ENCODE results near the gene NCAM2.

The NCAM2 gene

DNA sequence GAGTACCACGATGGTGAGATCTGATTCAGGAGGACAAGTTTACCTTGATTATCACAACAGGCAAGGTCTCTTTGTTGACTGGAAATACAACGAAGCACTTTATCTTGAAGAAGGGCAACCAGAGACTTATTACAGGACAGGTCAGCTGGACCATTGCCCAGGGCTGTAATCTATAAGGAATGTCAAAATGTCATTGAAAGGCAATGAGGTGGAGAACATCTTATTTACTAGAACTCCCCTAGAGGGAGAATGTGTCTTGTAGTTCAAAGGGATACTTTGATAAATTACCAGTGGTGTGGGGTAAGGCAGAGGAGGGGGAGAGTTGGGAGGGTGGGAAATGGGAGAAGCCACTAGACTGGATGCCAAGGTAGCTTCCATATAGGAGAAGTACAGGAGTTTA lies 212.3 kb downstream of the NCAM2 start:
- no peak for DNase-seq (ENCODE audit: low read depth in 2 of 3, low spot score in 2 of 3)

DNA sequence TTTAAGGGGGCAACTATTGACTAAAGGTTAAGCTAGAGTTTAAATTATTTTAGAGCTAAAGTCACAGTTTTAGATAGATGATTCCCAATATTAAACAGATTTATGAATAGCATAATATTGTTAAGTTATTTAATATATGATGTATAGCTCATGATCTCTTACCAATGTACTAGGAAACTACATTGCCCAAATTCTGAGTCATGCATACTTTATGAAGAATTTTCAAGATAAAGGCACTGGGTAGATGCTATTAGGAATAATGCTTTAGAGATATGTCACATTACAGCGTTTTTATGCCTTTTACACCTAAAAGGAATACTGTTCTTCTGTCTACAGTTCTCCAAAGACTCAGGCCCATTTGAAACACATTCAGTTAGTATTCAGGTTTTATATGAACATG lies 215.1 kb downstream of the NCAM2 start:
- DNase-seq (ENCODE audit: low read depth in 2 of 3, low spot score in 2 of 3), result no peak

DNA sequence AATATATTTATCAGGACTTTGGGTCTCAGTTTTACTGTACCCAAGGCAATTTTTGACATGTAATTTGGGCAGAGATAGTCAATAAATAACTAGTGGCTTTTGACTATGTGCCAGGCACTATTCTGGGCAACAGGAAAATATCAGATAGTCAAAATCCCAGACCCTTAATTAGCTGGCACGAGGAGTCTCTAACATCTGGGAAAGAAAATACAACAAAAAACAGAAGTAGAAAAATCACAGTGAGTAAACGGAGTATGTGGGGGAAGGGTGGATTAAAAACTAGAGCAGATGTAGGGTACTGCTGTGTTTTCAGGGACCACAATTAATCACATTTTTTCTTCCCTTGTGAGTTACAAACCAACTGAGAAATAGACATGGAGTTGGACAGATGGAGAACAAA lies 217.8 kb downstream of the NCAM2 start:
- DNase-seq (ENCODE audit: low read depth in 2 of 3, low spot score in 2 of 3), result no peak

DNA sequence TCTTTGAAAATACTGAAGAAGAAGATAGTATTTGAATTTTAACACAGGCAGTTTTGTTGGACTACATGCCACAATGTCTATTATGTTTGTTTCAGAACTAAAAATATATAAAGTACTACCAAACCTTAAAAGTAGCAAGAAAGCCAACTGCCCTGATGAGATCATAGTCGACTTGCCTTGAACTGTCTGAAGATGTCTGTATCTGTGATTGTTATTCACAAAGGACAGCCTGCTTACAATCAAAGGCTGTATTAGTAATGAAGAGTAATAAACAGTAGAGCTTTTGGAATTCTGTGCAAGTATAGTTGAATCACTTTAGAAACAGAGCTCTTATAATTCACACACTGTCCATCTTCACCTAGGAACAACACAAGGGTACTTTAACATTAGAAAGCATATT lies 228.3 kb downstream of the NCAM2 start:
- no peak for DNase-seq (ENCODE audit: low read depth in 2 of 3, low spot score in 2 of 3)

DNA sequence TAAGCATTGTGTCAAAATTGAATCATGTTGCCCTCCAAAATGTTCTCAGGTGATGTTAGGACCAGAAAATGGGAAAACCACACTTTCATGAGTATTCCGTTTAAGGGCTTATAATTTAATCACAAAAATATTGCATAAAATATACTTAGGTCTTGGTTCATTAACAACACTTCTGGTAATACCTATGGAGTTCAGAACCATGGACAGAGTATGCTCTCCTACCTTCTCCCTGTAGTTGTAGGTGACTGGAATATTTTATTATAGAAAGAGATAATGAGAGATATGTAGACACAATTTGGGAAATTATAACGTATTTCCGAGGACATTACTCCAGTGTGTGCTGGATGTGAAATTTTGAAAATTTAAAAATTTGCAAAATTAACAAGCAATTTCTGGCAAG lies 232.5 kb downstream of the NCAM2 start:
- no peak for DNase-seq (ENCODE audit: low read depth in 2 of 3, low spot score in 2 of 3)

DNA sequence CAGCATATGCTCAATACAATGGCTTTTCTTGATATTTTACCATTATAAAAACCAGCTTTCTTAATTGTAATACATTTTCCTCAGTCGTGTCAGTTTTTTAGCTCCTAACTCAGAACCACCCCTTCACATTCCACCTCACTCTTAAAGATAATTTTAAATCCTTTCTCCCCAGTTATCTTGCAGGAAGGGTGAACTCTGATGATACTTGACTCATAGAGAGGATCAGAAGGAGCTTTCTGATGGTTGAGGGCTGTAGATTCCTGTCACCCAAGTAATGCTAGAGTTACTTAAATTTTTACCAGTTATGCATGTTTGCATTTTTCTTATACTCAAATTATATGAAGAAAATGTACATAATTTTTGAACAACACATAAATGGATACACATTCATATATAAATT lies 233.7 kb downstream of the NCAM2 start:
- no peak for DNase-seq (ENCODE audit: low read depth in 2 of 3, low spot score in 2 of 3)

DNA sequence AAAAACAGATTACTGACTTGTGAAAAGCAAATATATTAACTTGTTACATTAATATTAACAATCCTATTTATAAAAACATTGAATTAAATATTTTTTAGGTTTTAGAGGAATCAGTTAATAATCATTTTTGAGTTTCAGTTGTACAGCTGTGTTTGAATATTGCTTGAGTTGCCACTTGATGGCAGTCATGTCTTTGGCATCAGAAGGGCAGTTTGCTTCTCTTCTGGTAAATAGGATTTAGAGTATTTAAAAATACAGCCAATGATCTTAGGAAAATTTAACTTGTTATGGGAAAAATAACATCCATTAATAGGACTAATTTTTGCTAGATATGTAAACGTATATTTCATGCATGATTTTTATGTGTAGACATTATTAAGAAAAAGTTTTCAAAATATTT lies 234.1 kb downstream of the NCAM2 start:
- DNase-seq (ENCODE audit: low read depth in 2 of 3, low spot score in 2 of 3), result no peak

DNA sequence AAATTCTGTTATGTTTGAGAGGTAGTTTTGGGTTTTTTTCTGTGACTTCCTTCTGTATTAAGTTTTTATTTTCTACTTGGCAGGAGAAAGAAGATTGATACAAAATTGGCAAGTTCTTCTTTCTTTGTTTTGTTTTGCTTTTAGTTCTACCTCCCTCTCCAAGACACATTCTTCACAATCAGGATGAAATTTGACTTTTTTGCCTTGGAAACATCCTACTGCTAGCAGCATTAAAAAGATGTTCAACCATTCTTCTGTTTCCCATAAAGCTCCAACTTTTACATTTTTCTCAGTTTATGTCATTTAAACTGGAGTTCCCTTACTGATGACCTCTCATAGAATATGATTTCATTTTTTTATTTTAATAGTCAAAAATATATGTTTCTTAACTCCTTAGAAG lies 234.8 kb downstream of the NCAM2 start:
- no peak for DNase-seq (ENCODE audit: low read depth in 2 of 3, low spot score in 2 of 3)

DNA sequence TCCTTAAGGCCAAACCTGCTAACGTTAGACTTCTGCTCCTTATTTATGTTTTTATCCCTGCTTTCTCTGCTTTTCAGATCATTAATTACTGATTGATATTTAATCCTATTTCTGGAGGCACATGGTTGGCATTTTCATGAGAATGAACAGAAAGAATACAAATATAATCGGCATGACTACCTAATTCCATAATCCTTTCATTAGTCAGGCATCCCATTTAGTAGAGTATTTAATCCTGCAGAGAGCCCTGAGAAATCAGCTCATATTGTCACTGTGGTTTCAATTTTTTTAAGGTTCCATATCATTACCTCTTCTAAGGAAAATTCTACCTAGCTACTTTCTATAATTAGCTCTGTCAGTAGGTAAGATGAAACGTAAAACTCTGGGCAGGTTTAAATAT lies 238.8 kb downstream of the NCAM2 start:
- no peak for DNase-seq (ENCODE audit: low read depth in 2 of 3, low spot score in 2 of 3)

DNA sequence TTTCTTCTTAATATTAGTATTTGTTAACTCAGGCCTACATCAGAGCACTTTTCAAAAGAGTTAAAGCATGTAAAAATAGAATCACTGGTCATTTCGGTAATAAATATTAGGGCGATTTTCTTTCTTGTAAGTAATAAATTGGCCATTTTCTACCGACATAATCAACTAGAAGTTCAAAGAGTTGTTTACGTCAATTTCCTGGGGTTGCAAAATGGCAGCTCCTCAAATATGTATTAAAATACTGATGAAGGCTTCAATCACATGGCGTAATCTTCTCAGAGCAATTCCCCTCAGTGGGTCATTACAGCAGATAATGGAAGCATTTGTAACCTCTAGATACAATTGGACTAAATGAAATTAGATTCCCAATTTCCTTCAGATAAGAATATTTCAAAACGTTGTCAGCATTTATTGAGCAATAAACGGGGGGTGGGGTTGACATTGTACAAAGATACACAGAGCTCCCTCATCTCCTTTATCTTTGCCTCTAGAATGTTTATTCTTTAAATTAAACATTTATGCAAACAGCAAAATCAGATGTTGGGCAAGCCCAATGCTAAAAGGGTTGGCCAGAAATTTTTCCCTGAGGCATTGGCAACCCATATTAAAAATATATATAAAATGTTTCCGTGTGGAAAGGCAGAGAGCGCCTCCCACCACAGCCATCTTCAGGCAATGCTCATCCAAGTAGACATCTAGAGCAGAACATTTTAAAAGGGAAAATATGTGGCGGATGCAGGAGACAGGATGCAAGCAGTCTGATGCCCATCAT lies 240.6 kb downstream of the NCAM2 start:
- DNase-seq (ENCODE audit: low read depth in 2 of 3, low spot score in 2 of 3), result no peak

DNA sequence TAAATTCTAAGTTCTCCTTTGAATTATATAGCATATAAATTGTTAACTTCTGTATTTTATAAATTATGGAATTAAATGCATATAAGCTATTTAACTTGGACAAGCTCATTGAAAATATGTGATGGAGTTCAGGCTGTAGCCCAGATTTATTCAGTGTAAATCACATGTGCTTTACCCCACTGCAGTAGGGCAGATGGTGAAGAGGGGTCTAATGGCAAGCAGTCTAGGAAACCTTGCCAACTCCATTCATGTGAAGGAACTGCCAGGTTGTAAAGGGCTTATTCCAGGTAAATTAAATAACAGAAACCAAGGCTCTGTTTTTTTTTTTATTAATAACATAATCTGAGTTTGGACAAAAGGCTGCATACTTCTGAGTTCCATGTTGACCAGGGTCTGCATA lies 243.2 kb downstream of the NCAM2 start:
- no peak for DNase-seq (ENCODE audit: low read depth in 2 of 3, low spot score in 2 of 3)

DNA sequence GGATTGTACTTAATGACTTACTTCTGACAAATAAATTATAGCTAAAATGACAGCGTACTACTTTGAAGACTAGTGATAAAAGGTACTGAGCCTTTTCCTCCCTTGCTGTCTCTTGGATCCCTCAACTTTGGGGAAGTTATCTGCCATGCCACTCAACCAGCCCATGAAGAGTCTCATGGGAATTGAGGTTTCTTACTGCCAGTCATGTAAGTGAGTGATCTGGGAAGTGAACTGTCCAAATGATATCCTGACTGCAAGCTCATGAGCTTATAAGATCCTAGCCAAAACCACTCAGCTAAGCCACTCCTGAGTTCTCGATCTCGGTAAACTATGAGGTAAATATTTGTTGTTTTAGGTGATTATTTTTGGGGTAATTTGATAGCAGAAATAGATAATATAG lies 247.8 kb downstream of the NCAM2 start:
- DNase-seq (ENCODE audit: low read depth in 2 of 3, low spot score in 2 of 3), result no peak

DNA sequence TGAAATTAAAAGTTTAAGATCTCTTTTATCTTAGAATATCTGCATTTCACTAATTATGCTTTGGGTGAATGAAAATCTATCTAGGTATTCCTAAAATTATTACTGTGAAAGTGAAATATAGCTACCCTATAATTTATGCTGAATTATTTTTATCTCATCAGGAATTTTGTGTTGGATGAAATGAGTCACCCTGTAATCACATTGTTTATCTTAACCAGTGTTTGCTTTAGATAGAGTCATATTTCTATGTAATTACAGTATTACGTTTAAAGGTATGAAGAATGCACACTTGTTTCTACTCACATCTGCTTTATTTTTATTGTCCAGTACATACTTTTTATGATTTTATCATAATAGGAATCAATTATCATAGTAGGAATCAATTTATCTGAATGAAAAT lies 249.2 kb downstream of the NCAM2 start:
- DNase-seq (ENCODE audit: low read depth in 2 of 3, low spot score in 2 of 3), result no peak

DNA sequence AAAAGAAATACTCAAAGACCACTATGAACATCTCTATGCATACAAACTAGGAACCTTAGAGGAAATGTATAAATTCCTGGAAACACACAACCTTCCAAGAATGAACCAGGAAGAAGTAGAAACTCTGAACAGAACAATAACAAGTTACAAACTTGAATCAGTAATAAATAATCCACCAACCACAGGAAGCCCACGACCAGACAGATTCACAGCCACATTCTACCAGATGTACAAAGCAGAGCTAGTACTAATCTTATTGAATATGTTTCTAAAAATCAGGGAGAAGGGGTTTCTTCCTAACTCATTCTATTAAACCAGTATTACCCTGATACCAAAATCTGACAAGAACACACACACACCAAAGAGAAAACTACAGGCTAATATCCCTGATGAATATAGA lies 263.8 kb downstream of the NCAM2 start:
- no peak for DNase-seq (ENCODE audit: low read depth in 2 of 3, low spot score in 2 of 3)

DNA sequence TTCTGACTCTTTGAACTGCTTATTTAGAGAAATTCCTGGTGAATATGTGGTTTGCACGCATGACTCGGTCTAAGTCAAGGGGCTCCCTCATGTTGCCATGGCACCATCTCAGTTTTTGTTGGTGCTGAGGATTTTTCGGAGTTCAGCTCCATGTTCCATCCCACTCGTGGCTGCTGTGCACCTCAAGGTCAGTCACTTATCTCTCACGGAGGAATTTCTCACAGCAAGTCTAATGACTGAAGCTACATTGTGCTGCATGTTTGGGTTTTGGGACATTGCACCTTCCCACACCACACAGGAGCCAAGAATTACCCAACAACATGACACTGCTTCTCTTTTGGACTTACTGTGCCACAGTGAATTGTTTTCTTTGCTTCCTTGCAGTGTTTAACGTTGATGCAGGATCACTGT lies 269.9 kb downstream of the NCAM2 start:
- DNase-seq (ENCODE audit: low read depth in 2 of 3, low spot score in 2 of 3), result no peak

DNA sequence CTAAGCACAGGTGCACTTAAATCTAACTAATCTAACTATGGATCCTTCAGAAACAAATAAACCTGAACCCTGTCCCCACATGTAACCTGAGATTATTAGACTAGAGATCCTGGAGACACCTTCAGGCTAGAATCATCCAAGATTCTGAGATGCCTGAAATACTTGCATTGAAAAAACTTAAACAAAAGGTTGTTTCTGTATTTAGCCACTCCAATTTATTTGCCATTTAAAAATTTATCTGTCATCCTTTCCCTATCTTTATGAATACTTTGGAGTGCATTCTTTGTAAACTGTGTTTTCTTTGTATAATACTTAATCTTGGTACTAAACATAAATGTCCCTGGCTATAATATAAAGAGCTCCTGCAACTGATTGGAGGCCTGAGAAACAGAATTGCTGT lies 270.7 kb downstream of the NCAM2 start:
- no peak for DNase-seq (ENCODE audit: low read depth in 2 of 3, low spot score in 2 of 3)

DNA sequence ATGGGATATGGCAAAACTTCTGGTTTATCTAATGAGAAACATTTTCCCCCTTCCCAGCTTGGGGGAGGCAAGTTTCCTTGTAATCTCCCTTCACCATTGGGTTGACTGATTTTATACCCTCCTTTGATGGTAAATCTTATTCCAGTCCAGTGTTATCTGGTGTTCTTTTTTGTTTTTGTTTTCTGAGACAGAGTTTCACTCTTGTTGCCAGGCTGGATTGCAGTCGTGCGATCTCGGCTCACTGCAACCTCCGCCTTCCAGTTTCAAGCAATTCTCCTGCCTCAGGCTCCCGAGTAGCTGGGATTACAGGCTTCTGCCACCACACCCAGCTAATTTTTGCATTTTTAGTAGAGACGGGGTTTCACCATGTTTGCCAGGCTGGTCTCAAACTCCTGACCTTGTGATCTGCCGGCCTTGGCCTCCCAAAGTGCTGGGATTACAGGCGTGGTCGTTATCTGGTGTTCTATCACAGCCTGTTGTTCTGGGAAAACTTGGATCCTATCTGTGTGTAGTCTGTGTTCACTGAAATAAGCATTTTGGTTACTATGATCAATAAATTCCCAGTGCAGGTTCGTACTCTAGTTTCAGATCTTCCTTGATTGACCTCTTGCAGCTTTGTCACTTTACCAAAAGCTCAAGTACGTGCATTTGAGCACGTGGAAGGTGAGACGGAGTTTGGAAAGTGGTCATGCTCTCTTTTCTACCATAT lies 281.1 kb downstream of the NCAM2 start:
- no peak for DNase-seq (ENCODE audit: low read depth in 2 of 3, low spot score in 2 of 3)

DNA sequence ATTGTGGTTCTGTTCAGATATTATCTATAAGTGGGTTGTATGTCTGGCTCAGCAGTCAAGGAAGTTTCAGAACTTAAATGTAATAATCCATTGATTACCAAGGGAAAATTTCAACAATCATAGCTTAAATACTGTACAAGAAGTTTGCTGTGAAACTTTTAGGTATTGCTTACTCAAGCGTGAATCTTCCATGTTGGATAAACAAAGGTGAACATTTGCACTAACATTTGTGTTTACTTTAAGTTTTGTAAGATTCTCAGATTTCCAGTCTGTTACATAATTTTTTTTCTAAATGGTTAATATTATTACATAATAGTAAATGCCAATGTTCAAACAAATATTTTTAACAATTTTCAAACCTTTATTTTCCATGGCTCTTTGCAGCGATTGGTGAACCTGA lies 285.6 kb downstream of the NCAM2 start:
- DNase-seq (ENCODE audit: low read depth in 2 of 3, low spot score in 2 of 3), result no peak

DNA sequence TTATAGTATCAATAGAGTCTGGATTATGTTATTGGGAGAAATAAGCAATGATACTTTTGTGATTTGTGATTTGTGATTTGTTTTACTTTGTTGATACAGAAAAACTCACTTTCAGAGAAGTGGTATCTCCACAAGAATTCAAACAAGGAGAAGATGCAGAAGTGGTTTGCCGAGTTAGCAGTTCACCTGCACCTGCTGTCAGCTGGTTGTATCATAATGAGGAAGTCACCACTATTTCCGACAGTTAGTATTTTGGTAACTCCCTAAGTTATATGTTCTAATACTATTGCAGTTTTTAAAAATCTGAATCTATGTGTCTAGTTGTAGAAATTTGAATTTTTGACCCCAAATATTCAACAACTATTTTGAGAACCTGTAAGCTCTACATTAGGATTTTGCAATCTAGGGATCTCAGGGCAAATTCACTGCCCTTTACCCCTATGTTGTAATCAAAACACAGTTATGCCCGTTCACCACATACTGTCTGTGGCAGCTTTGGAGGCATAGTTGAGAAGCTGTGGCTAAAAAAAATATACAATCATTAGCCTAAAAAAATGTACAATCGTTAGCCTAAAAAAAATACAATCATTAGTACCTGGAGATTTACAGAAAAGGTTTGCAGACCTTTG lies 288.1 kb downstream of the NCAM2 start:
- no peak for DNase-seq (ENCODE audit: low read depth in 2 of 3, low spot score in 2 of 3)

DNA sequence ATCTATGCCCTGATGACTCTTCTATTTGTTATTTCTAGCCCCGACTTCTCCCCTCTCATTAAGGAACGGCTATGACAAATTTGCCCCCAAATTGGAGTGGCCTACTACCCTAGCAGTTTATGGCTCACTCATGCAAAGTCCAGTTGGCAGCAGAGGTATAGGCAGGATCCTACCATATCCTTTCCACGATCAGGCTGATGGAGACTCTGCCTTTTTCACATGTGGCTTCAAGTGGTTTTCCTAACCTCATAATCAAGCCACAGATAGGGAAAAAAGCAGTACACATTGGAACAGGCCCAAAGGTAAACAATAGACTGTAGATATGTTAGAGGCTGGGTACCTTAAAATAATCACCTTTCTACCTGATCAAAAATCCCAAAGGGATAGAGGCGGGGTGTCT lies 292.5 kb downstream of the NCAM2 start:
- DNase-seq (ENCODE audit: low read depth in 2 of 3, low spot score in 2 of 3), result no peak

DNA sequence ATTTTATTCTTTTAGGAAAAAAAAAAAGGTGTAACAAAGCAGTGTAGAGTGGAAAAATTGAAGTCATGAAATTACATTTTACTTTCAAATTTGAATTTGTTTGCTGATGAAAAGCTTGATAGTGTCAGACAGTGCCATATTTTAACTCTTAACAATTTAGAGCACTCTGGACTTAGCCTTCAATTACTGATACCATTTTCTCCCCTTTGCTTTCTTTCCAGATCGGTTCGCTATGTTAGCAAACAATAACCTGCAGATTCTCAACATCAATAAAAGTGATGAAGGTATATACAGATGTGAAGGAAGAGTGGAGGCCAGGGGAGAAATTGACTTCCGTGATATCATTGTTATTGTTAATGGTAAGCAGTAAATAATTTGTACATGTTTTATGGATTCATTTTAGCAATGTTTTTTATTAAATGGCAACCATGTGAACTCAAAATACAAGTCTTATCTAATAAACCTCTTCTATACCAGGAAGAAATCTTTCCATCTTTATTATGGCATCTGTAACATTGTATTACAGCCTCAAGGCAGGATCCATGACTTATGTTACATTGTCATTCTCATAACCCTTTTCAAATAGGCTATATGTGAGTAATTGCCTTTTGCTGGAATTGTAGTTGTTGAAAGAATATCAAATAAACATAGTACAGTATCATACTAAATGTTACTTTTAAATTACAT lies 293.8 kb downstream of the NCAM2 start:
- DNase-seq (ENCODE audit: low read depth in 2 of 3, low spot score in 2 of 3), result no peak

DNA sequence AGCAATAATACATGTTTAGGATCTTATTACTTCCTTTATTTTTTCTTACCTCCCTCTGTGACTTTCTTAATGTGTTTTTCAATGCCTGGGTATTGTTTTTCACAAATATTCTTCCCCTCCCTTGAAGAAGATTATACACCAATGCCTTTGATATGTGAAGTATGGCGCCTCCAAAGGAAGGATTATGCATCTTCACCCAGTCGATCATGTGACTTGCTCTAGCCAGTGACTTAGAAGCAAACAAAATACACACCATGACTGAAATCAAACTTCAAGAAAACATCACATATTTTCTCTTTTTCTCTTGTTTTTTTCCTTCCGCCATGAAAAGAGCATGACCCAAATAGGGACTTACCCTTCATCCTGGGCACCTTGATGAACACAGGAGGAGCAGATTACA lies 297.1 kb downstream of the NCAM2 start:
- no peak for DNase-seq (ENCODE audit: low read depth in 2 of 3, low spot score in 2 of 3)

Data from activated CD8-positive, alpha-beta memory T cell treated with anti-CD3 and anti-CD28 coated beads for 48 hours (primary cell).